GM12874 (cell line): Measurements from ENCODE around the gene PRPF19.

Experiments
- TF ChIP-seq, protein P1 (sequence below): IDR thresholded peaks from 2 replicates; pipeline ENCODE4 v1.5.1; 2011; ENCODE audit warnings: low read depth, mild to moderate bottlenecking, control low read depth, low read length, moderate library complexity; ENCODE audit not compliant: insufficient read depth

The PRPF19 gene

GRCh38 chr11:60863550-60864521 is 42.5 kb downstream of the PRPF19 start:
- TF ChIP-seq, protein P1, sequence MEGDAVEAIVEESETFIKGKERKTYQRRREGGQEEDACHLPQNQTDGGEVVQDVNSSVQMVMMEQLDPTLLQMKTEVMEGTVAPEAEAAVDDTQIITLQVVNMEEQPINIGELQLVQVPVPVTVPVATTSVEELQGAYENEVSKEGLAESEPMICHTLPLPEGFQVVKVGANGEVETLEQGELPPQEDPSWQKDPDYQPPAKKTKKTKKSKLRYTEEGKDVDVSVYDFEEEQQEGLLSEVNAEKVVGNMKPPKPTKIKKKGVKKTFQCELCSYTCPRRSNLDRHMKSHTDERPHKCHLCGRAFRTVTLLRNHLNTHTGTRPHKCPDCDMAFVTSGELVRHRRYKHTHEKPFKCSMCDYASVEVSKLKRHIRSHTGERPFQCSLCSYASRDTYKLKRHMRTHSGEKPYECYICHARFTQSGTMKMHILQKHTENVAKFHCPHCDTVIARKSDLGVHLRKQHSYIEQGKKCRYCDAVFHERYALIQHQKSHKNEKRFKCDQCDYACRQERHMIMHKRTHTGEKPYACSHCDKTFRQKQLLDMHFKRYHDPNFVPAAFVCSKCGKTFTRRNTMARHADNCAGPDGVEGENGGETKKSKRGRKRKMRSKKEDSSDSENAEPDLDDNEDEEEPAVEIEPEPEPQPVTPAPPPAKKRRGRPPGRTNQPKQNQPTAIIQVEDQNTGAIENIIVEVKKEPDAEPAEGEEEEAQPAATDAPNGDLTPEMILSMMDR, result no peak

GRCh38 chr11:60862171-60862570 is 44.2 kb downstream of the PRPF19 start:
- TF ChIP-seq, protein P1, result no peak

- TF ChIP-seq, protein P1, result no peak
Observed at GRCh38 chr11:60860943-60861342, 45.4 kb downstream of the PRPF19 start.

GRCh38 chr11:60859616-60860250 is 46.7 kb downstream of the PRPF19 start:
- TF ChIP-seq, protein P1, result no peak

DNA sequence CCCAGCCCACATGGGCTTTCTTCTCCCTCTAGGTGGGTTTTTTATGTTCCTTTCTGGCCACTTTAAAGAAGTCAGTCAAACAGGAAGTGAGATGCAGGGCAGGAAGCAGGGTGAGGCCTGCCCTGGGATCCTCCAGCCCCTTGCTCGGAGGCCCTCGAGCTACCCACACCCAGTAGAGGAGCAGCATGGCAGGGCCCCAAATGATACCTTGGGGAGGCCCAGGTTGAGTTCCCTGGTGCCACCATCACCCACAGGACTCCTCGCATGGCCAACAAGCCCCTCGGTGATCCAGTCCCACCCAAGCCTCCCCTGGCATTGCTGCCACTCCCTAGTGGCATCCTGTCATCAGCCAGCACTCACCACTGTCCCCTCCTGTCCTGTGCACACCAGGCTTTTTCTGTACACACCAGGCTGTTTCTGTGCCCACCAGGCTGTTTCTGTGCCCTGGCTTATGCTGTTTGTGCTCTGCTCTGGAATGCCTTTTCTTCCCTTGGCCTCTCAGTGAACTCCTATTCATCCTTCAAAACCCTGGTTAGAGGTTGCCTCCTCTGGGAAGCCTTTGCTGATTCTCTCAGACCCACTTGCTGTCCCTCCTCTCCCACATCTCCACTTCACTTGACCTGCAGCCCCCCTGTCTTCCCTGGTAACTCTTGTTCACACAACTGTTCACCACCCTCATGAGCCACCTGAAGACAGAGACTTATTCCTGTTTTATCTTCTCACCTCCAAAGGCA is 47.5 kb downstream of the PRPF19 start:
- TF ChIP-seq, protein P1, result no peak

GRCh38 chr11:60858236-60858635 is 48.1 kb downstream of the PRPF19 start:
- TF ChIP-seq, protein P1, result no peak
